NCI-H2196 (cell line): ENCODE measurements around the gene STAM.

Experiments used
- DNase-seq: peaks from one replicate; lab custom pipeline; 2025; ENCODE audit not compliant: unreplicated experiment; lab: John Stamatoyannopoulos, UW

STAM gene

GRCh38 chr10:17725703-17726102 lies 81.8 kb downstream of the STAM start:
- no peak for DNase-seq

DNA sequence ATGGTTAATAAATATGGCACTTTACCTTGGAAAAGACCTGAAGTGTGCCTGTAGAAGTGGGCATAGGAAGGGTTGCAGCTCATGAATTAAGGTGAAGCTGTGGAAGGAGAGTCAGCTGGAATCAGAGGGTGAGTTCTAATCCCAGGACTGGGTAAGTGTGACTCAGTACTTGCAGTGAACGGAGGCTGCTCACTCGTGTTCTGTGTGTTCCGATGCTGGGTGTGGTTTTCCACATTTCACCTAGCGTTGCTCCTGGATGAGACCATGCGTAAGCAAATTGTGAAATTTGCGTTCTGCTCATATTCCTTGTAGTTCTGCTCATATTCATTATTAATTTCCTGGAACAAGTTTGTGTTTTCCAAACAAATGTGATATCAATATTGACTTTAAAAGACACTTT lies 85.7 kb downstream of the STAM start:
- DNase-seq, result no peak

DNA sequence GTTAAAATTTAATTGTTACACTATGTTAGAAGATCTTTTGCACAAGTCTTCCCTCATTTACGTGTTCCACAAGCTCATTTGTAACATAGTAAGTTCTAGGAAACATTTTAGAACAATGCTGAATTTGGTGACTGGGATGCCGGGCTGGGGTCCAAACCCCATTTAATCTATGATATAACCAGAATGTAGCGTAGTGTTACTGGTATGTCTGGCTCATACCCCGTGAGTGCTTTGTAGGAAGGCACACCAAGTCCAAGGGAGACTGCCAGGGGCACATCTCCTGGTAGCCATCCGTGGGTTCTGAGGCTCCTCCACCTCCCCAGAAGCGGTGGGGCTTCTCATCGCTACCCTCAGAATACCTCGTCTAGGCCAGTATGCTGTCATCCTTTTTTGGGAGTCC lies 86.7 kb downstream of the STAM start:
- DNase-seq, result no peak

GRCh38 chr10:17731331-17732020 lies 87.5 kb downstream of the STAM start:
- DNase-seq, result no peak

DNA sequence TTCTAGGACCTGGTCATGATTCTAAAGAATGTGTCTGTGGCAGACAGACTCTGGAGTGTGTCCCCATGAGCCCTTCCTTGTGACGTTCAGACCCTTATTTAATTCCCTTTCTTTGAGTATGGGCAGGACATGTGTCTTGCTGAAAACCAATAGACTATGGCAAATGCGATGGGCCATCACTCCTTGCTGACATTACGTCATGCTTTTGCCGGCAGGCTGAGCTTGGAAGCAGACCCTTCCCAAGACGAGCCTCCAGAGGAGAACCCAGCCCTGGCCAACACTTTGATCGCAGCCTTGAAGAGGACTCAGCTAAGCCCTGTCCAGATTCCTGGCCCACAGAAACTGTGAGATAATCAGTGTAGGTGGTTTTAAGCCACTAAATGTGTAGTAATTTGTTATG lies 89.7 kb downstream of the STAM start:
- DNase-seq, result no peak

- DNase-seq, result no peak
Observed at GRCh38 chr10:17734432-17735080, 90.6 kb downstream of the STAM start.

- no peak for DNase-seq
Observed at GRCh38 chr10:17735166-17735941, 91.4 kb downstream of the STAM start.

DNA sequence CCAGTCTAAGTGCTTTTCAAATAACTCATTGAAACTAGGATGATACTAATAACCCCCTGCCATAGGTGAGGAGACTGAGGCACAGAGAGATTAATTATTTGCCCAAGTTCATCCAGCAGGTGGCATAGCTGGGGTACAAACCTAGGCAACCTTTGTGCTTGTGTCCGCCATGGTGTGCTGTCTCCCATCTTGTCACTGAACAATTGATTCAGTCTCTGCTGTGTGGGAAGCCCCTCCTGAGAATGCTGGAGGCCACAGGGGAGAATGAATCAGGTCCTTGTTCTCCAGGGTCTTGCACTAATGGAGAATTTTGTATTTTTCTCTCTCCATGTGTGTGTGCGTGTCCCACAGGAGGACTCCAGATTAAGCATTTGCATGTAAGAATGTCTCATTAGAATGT lies 92.3 kb downstream of the STAM start:
- no peak for DNase-seq

DNA sequence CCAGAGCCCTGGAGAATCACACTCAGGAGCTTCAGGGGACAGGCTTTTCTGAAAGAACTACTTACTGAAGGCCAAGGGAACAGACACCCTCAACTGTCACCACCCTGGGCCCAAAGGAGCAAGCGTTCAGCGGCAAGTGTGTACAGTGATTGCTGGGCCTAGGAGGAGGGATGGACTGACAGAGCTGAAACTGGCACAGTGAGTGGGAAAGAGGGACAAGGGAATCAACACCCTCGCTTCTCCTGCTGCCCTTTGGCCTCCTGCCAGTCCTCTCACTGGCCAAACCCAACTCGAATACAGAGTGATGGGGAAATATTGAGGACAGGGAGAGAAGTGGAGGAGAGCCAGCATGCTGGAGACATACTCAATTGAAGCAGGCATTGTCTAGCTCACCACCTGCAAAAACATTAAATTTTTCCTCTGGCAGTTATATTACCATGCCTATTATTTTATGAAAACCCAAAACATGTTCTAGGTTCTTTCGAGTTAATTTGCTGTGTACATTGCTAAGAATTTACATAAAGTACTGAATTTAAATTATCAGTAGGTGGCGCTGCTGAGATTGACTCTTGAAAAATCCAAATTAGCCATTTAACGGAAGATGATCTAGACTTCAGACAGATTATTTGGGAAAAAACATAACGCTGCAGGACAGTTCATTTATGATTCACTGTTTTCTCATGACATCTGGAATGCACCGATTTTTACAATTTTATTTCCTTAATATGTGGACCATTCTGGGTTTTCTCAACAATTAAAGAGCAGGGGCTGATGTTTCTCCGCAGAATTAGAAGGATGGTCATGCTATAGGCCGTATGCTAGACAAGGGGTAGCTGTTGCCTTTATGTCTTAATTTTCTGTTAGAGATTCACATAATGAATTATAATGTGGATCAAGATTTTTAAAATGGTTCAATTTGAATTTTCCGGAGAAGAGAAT lies 93.3 kb downstream of the STAM start:
- peak; percentile 18 for DNase-seq

DNA sequence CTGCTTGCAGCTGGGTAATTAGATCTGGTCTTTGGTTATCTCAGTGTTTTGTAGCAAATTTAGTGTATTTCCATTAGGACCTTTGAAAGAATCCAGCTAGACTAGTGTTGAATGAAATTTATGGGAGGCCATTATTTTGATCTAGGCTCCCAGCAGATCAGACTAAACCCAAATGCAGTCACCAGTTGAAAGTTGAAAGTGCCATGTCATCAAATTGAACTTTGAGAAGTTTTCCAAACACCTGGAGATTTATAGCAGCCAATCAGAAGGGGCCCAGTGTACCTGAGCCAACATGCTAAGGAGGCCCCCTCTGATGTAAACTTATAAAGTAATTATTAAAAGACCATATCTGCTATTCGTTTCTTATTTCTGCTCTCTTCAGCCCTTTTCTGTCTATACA lies 96.7 kb downstream of the STAM start:
- no peak for DNase-seq

DNA sequence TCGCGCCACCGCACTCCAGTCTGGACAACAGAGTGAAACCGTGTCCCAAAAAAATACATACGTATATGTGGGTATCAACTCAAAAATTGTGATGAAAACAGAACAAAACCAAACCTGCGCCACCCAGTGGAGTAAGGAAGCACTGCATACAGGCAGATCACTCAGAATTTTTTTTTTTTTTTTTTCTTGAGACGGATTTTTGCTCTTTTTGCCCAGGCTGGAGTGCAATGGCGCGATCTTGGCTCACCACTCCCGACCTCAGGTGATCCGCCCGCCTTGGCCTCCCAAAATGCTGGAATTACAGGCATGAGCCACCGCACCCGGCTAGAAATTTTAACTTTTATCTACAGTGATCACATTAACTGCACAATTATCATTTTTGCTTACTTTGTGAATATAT lies 99.0 kb downstream of the STAM start:
- peak; percentile 5 for DNase-seq

- no peak for DNase-seq
Observed at GRCh38 chr10:17743437-17743836, 99.5 kb downstream of the STAM start.

- DNase-seq, result no peak
Observed at GRCh38 chr10:17744341-17744861, 100.5 kb downstream of the STAM start.

GRCh38 chr10:17747883-17748550 lies 104.1 kb downstream of the STAM start:
- no peak for DNase-seq

- no peak for DNase-seq
Observed at GRCh38 chr10:17749890-17750289, 105.9 kb downstream of the STAM start.

DNA sequence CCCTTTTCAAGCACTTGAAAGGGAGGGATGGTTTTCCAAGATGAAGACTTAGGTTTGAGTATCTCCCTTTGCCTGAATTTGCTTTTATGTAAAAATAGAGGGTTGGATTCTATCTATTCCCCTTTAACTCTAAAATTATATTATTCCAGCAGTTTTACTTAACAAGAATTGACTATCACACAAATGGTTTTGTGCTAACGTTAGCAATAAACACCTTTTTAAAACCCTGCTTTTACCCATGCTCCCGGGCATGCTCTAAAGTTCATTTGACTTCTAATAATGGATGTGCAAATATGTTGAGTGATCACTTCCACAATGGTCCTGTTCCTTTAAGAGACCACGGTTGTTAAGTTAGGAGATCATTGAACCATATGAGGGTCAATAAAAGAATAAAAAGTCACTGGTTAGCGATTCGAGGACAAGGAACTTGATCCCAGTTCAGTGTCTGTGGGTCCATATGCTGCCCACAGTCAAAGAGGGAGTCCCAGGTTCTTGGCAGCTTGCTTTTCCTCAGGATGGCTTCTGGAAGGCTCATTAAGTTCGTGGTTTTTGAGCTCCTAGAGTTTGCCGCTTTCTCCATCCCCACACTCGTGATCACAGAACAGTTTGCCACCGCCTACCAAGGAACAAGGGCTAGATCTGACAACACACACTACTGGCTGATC lies 108.0 kb downstream of the STAM start, which contains the start of gene TMEM236:
Gene TMEM236, plus strand, starts transcription at position 421 of the 665 bp plus-strand sequence. Its CDS starts 95 bp downstream, at position 516.
- no peak for DNase-seq

GRCh38 chr10:17756557-17757217 lies 112.7 kb downstream of the STAM start:
- DNase-seq, result peak; percentile 2

- no peak for DNase-seq
Observed at GRCh38 chr10:17758200-17758599, 114.2 kb downstream of the STAM start.

- DNase-seq, result no peak
Observed at GRCh38 chr10:17758896-17759295, 114.9 kb downstream of the STAM start.
